SJSA1 (cell line): Measurements from ENCODE around the gene ZIC2. TPM values are rescaled to one million over a fixed set of nuclear protein-coding genes. Genes with fewer than 3 reads are reported as not detected.

Experiments
- DNase-seq, 2 experiments: peaks; one replicate each; pipeline ENCODE4 v3.0.0-alpha.2; 2015 to 2020; ENCODE audit warnings: low spot score in 2 of 2, low read depth in 1 of 2
- H3K27ac ChIP-seq: fragments of 250-450 bp; sonication (Bioruptor Pico); 2 replicates; pipeline ENCODE4 v1.5.1; 2020; ENCODE audit warnings: mild to moderate bottlenecking, moderate library complexity
- H3K27me3 ChIP-seq: fragments of 250-450 bp; sonication (Bioruptor Pico); replicated peaks from 2 replicates; pipeline ENCODE4 v1.5.1; 2020; ENCODE audit warnings: mild to moderate bottlenecking, moderate library complexity
- H3K36me3 ChIP-seq: fragments of 250-450 bp; sonication (Bioruptor Pico); 2 replicates; pipeline ENCODE4 v1.5.1; 2020; ENCODE audit warnings: mild to moderate bottlenecking
- H3K4me1 ChIP-seq: fragments of 250-450 bp; sonication (Bioruptor Pico); replicated peaks from 2 replicates; pipeline ENCODE4 v1.6.1; 2021; ENCODE audit warnings: mild to moderate bottlenecking
- H3K4me3 ChIP-seq: fragments of 250-450 bp; sonication (Bioruptor Pico); 2 replicates; pipeline ENCODE4 v1.5.1; 2020; ENCODE audit warnings: mild to moderate bottlenecking
- H3K9me3 ChIP-seq: fragments of 250-450 bp; sonication (Bioruptor Pico); replicated peaks from 2 replicates; pipeline ENCODE4 v1.5.1; 2020; ENCODE audit warnings: mild to moderate bottlenecking
- total RNA-seq: library from RNA; depleted of rRNA; stranded (reverse); fragments of >200 nt; shearing (Covaris generic); gene quantifications from 2 replicates; pipeline ENCODE4 v1.2.3, GENCODE V29; 2014

ZIC2 gene
- total RNA-seq, 1 experiment from 2014 or later = 0.32 TPM

- 0 out of 2 replicates have a peak, but pooled peaks cover 2% of the 10 kb centered on the region for H3K36me3 ChIP-seq
- peaks cover 90% of the 10 kb centered on the region for H3K27me3 ChIP-seq
- H3K9me3 ChIP-seq = peaks cover 53% of the 10 kb centered on the region
- peak overlapping the region; percentile 59 for H3K4me3 ChIP-seq
- H3K4me1 ChIP-seq = peaks cover 36% of the 10 kb centered on the region
- H3K27ac ChIP-seq = no peak overlapping the region
- DNase-seq = peak; percentile 87 to 89
Measured at GRCh38 chr13:99980824-99981734, 505 bp upstream of the ZIC2 start.

GRCh38 chr13:99982036-99982730, 599 bp downstream of the ZIC2 start:
- H3K4me3 ChIP-seq = peak overlapping the region; percentile 59

GRCh38 chr13:99982731-99983498, 1.3 kb downstream of the ZIC2 start:
- peaks cover 36% of the 10 kb centered on the region for H3K4me1 ChIP-seq
- no peak overlapping the region for H3K4me3 ChIP-seq
- peaks cover 90% of the 10 kb centered on the region for H3K27me3 ChIP-seq
- DNase-seq = peak in 1 of 2 experiments; percentile 71
- peaks cover 53% of the 10 kb centered on the region for H3K9me3 ChIP-seq
- H3K27ac ChIP-seq = no peak overlapping the region
- H3K36me3 ChIP-seq = 0 out of 2 replicates have a peak, but pooled peaks cover 2% of the 10 kb centered on the region

More at GRCh38 chr13:99982036-99982730, 599 bp downstream of the ZIC2 start:
- Histone ChIP-seq H3K27me3 (peaks cover 90% of the 10 kb centered on the region), H3K27ac (no peak overlapping the region), H3K36me3 (0 out of 2 replicates have a peak, but pooled peaks cover 2% of the 10 kb centered on the region), H3K4me1 (peaks cover 36% of the 10 kb centered on the region), H3K9me3 (peaks cover 53% of the 10 kb centered on the region)
- peak; percentile 72 to 75 for DNase-seq

- H3K9me3 ChIP-seq = peaks cover 49% of the 10 kb centered on the region
- H3K27ac ChIP-seq = no peak overlapping the region
- 0 out of 2 replicates have a peak, but pooled peaks cover 2% of the 10 kb centered on the region for H3K36me3 ChIP-seq
- H3K4me3 ChIP-seq = no peak overlapping the region
- peaks cover 36% of the 10 kb centered on the region for H3K4me1 ChIP-seq
- DNase-seq = peak in 1 of 2 experiments; percentile 67
- peaks cover 89% of the 10 kb centered on the region for H3K27me3 ChIP-seq
Measured at GRCh38 chr13:99983499-99984401, 2.2 kb downstream of the ZIC2 start.

GRCh38 chr13:99984461-99985240, 3.1 kb downstream of the ZIC2 start:
- H3K4me3 ChIP-seq = no peak overlapping the region
- H3K27me3 ChIP-seq = peaks cover 80% of the 10 kb centered on the region
- 0 out of 2 replicates have a peak, but pooled peaks cover 2% of the 10 kb centered on the region for H3K36me3 ChIP-seq
- peaks cover 32% of the 10 kb centered on the region for H3K4me1 ChIP-seq
- no peak overlapping the region for H3K27ac ChIP-seq
- peaks cover 43% of the 10 kb centered on the region for H3K9me3 ChIP-seq
- DNase-seq = peak in 1 of 2 experiments; percentile 74

GRCh38 chr13:99985241-99985874, 3.8 kb downstream of the ZIC2 start:
- Histone ChIP-seq H3K4me3 (no peak overlapping the region), H3K4me1 (peaks cover 25% of the 10 kb centered on the region), H3K9me3 (peaks cover 39% of the 10 kb centered on the region), H3K27me3 (peaks cover 73% of the 10 kb centered on the region), H3K27ac (no peak overlapping the region), H3K36me3 (0 out of 2 replicates have a peak, but pooled peaks cover 2% of the 10 kb centered on the region)
- peak in 1 of 2 experiments; percentile 56 for DNase-seq

GRCh38 chr13:99985886-99986527, 4.4 kb downstream of the ZIC2 start:
- peaks cover 72% of the 10 kb centered on the region for H3K27me3 ChIP-seq
- H3K9me3 ChIP-seq = peaks cover 39% of the 10 kb centered on the region
- H3K4me1 ChIP-seq = peaks cover 24% of the 10 kb centered on the region
- H3K4me3 ChIP-seq = no peak overlapping the region
- DNase-seq = peak in 1 of 2 experiments; percentile 43
- 0 out of 2 replicates have a peak, but pooled peaks cover 2% of the 10 kb centered on the region for H3K36me3 ChIP-seq
- H3K27ac ChIP-seq = no peak overlapping the region

GRCh38 chr13:99986741-99987140, 5.2 kb downstream of the ZIC2 start:
- Histone ChIP-seq H3K27me3 (peaks cover 67% of the 10 kb centered on the region), H3K9me3 (peaks cover 35% of the 10 kb centered on the region), H3K27ac (no peak overlapping the region), H3K36me3 (no peaks in the 10 kb centered on the region), H3K4me1 (peaks cover 18% of the 10 kb centered on the region), H3K4me3 (no peak overlapping the region)
- DNase-seq = peak in 1 of 2 experiments; percentile 46

GRCh38 chr13:99987154-99988019, 5.8 kb downstream of the ZIC2 start:
- peaks cover 60% of the 10 kb centered on the region for H3K27me3 ChIP-seq
- H3K4me1 ChIP-seq = peaks cover 14% of the 10 kb centered on the region
- H3K27ac ChIP-seq = no peak overlapping the region
- peaks cover 28% of the 10 kb centered on the region for H3K9me3 ChIP-seq
- no peaks in the 10 kb centered on the region for H3K36me3 ChIP-seq
- no peak overlapping the region for H3K4me3 ChIP-seq
- DNase-seq = peak in 1 of 2 experiments; percentile 69

- no peak overlapping the region for H3K27ac ChIP-seq
- DNase-seq = peak in 1 of 2 experiments; percentile 66
- peaks cover 49% of the 10 kb centered on the region for H3K27me3 ChIP-seq
- H3K36me3 ChIP-seq = no peaks in the 10 kb centered on the region
- peaks cover 15% of the 10 kb centered on the region for H3K9me3 ChIP-seq
- peaks cover 23% of the 10 kb centered on the region for H3K4me1 ChIP-seq
- no peak overlapping the region for H3K4me3 ChIP-seq
Measured at GRCh38 chr13:99988529-99989275, 7.1 kb downstream of the ZIC2 start.
